Keratinocyte (primary cell): ENCODE measurements around the gene LSM14A.

Experiments used
- CTCF ChIP-seq, 3 experiments: IDR thresholded peaks in 1 of 3; conservative IDR thresholded peaks in 1 of 3; optimal IDR thresholded peaks in 1 of 3; 2 replicates in 2 of 3; 3 replicates in 1 of 3; pipeline versions ENCODE3 to v1.5.1; 2011; ENCODE audit warnings: low read length in 3 of 3, mild to moderate bottlenecking in 3 of 3, moderate library complexity in 2 of 3, control low read depth in 1 of 3, inconsistent platforms in 1 of 3; ENCODE audit not compliant: insufficient read depth in 2 of 3; ENCODE audit errors: extremely low read depth in 1 of 3
- EZH2 ChIP-seq: IDR thresholded peaks from one replicate; pipeline ENCODE4 v1.6.1; 2012; ENCODE audit warnings: inconsistent platforms, mild to moderate bottlenecking, low read length, moderate library complexity

GRCh38 chr19:34188408-34188807, 16.1 kb downstream of the LSM14A start:
- TF ChIP-seq CTCF (optimal IDR thresholded peaks at IDR 0.05 in 1 of 3, IDR thresholded peaks at IDR 0.05 in 1 of 3, conservative IDR thresholded peaks at IDR 0.05 in 1 of 3; ENCODE audit: extremely low read depth in 1 of 3, insufficient read depth in 2 of 3, low read length in 3 of 3) (no peak), EZH2 (no peak)
